Measurements from ENCODE around the gene SIRT6. TPM values are rescaled to one million over a fixed set of nuclear protein-coding genes. Genes with fewer than 3 reads are reported as not detected.
"Not testable (repeated sequence)": the region's sequence is repeated elsewhere in the genome, so short reads cannot be mapped to it uniquely, and the experiment has no call there.

SIRT6 gene
- polyA plus RNA-seq, 1 experiment: 12.6 TPM

GRCh38 chr19:4136680-4137088 is 45.7 kb downstream of the SIRT6 start:
- Histone ChIP-seq H3K9me3 (ENCODE audit: control insufficient read depth, insufficient read depth, low read length) (no peaks in the 10 kb centered on the region), H3K27ac (ENCODE audit: low read depth, low read length) (no peak overlapping the region), H3K27me3 (ENCODE audit: control insufficient read depth, insufficient read depth, low read length) (no peaks in the 10 kb centered on the region), H3K4me3 (ENCODE audit: low read depth, low read length) (no peak overlapping the region)
- DNase-seq (ENCODE audit: low read depth, low spot score): no peak
- ChIA-PET POLR2A (no interaction called here), CTCF (interaction anchor here (0.7 kb wide), 1 partner anchor 149 kb away, joined by 10 read pairs; no protein-coding TSS in a partner anchor)
- no peak for TF ChIP-seq CTCF (IDR thresholded peaks at IDR 0.05; ENCODE audit: low read depth, low read length)

DNA sequence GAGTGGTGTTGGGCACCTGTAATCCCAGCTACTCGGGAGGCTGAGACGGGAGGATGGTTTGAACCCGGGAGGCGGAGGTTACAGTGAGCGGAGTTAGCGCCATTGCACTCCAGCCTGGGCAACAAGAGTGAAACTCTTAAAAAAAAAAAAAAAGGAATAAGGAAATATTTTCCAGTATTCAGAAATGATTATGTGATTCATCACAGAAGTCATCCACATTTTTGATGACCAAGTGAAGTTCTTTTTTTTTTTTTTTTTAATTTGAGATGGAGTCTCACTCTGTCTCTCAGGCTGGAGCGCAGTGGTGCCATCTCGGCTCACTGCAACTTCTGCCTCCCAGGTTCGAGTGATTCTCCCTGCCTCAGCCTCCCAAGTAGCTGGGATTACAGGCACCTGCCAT is 47.0 kb downstream of the SIRT6 start:
- H3K27me3 ChIP-seq (ENCODE audit: control insufficient read depth, insufficient read depth, low read length); DNase-seq (ENCODE audit: low read depth, low spot score); CTCF ChIA-PET; H3K27ac ChIP-seq (ENCODE audit: low read depth, low read length); H3K9me3 ChIP-seq (ENCODE audit: control insufficient read depth, insufficient read depth, low read length); H3K4me3 ChIP-seq (ENCODE audit: low read depth, low read length): not testable (repeated sequence)
- POLR2A ChIA-PET: interaction anchor here (0.7 kb wide), 1 partner anchor 1412 kb away, joined by 12 read pairs; no protein-coding TSS in a partner anchor

DNA sequence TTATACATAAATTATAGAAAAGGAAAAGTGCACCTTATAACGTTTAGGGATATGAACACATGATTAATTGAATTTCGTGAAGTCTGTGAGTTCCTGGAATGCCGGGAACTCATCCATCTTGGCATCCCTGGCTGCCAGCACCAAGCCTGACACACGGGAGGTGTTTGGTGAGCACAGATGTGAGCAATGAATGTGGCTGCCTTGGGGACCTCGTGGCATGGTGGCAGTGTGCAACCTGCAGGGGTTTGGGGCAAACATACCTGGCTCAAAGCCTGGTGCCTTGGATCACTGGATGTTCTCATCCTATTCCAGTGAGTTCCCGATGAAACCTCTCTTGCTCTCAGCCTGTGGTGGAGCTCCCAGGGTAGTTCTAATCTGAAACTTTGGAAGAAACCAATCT is 48.0 kb downstream of the SIRT6 start:
- ChIA-PET POLR2A (no interaction called here), CTCF (no interaction called here)
- no peak overlapping the region for H3K27ac ChIP-seq (ENCODE audit: low read depth, low read length)
- no peak overlapping the region for H3K4me3 ChIP-seq (ENCODE audit: low read depth, low read length)
- H3K27me3 ChIP-seq (ENCODE audit: control insufficient read depth, insufficient read depth, low read length): no peaks in the 10 kb centered on the region
- H3K9me3 ChIP-seq (ENCODE audit: control insufficient read depth, insufficient read depth, low read length): no peaks in the 10 kb centered on the region
- TF ChIP-seq CTCF (IDR thresholded peaks at IDR 0.05; ENCODE audit: low read depth, low read length): no peak
- no peak for DNase-seq (ENCODE audit: low read depth, low spot score)

GRCh38 chr19:4130744-4131438 is 51.5 kb downstream of the SIRT6 start:
- peak; percentile 38 for DNase-seq (ENCODE audit: low read depth, low spot score)
- Histone ChIP-seq H3K9me3 (ENCODE audit: control insufficient read depth, insufficient read depth, low read length) (no peaks in the 10 kb centered on the region), H3K27me3 (ENCODE audit: control insufficient read depth, insufficient read depth, low read length) (no peaks in the 10 kb centered on the region), H3K27ac (ENCODE audit: low read depth, low read length) (peak overlapping the region; percentile 82), H3K4me3 (ENCODE audit: low read depth, low read length) (no peak overlapping the region)
- ChIA-PET POLR2A (interaction anchor here (1.0 kb wide), 1 partner anchor 99 kb away, joined by 3 read pairs; the partner anchor contains the start of gene EBI3), CTCF (interaction anchor here (3.2 kb wide), 1 partner anchor 9 kb away, joined by 29 read pairs; no protein-coding TSS in a partner anchor)
- TF ChIP-seq CTCF (IDR thresholded peaks at IDR 0.05; ENCODE audit: low read depth, low read length): no peak

DNA sequence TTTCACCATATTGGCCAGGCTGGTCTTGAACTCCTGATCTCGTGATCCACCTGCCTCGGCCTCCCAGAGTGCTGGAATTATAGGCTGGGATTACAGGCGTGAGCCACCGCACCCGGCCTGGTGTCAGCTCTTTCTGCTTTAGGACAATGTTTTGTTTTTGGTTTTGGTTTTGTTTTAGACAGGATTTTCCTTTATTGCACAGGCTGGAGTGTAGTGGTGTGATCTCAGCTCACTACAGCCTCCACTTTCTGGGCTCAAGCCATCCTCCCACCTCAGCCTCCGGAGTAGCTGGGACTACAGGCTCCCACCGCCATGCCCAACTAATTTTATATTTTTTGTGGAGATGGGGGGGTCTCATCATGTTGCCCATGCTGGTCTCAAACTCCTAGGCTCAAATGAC is 53.3 kb downstream of the SIRT6 start:
- H3K9me3 ChIP-seq (ENCODE audit: control insufficient read depth, insufficient read depth, low read length); H3K27ac ChIP-seq (ENCODE audit: low read depth, low read length); H3K27me3 ChIP-seq (ENCODE audit: control insufficient read depth, insufficient read depth, low read length); DNase-seq (ENCODE audit: low read depth, low spot score); H3K4me3 ChIP-seq (ENCODE audit: low read depth, low read length); POLR2A ChIA-PET: not testable (repeated sequence)
- CTCF ChIA-PET: interaction anchor here (0.6 to 3.2 kb wide), 2 partner anchors 11 to 23 kb away, joined by 6 to 29 read pairs; no protein-coding TSS in a partner anchor

DNA sequence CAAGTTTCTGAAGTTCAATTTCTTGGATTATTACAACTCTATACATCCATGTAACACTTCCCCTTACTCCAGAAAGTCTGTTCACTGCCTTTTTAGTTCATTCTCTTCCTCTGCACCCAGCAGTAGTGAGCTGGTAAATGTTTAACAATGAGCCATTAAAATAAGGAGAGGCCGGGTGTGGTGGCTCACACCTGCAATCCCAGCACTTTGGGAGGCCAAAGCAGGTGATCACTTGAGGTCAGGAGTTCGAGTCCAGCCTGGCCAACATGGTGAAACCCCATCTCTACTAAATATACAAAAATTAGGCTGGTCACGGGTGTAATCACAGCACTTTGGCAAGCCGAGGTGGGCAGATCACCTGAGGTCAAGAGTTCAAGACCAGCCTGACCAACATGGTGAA is 55.0 kb downstream of the SIRT6 start:
- POLR2A ChIA-PET, CTCF ChIA-PET: not testable (repeated sequence)

More for the DNA sequence above, 55.0 kb downstream of the SIRT6 start:
- not testable (repeated sequence) for H3K27me3 ChIP-seq (ENCODE audit: control insufficient read depth, insufficient read depth, low read length); H3K27ac ChIP-seq (ENCODE audit: low read depth, low read length); H3K4me3 ChIP-seq (ENCODE audit: low read depth, low read length); DNase-seq (ENCODE audit: low read depth, low spot score); H3K9me3 ChIP-seq (ENCODE audit: control insufficient read depth, insufficient read depth, low read length)

All from AG04450 (cell line).